GM18507 (cell line): ENCODE results near the gene CACNA1A.
"Not testable (repeated sequence)": the region's sequence is repeated elsewhere in the genome, so short reads cannot be mapped to it uniquely, and the experiment has no call there.

Experiments used
- DNase-seq: peaks from one replicate; pipeline ENCODE4 v3.0.0; 2011; ENCODE audit warnings: low read depth; ENCODE audit not compliant: insufficient read length; ENCODE audit errors: extremely low spot score
- FAIRE-seq: peaks from 2 replicates; lab custom pipeline; 2011; peaks lifted over from hg19 to GRCh38; lab: Jason Lieb, UNC

Gene CACNA1A

GRCh38 chr19:13381827-13382632, 124.2 kb downstream of the CACNA1A start:
- DNase-seq (no peak), FAIRE-seq (no peak)

DNA sequence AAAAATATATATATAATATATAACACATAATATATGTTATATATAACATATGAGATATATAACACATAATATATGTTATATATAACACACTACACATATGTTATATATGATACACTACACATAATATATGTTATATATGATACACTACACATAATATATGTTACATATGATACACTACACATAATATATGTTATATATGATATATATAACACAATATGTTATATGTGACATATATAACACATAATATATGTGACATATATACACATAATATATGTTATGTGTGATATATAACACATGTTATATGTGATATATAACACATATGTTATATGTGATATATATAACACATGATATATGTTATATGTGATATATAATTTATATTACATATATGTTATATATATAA, 129.7 kb downstream of the CACNA1A start:
- FAIRE-seq (no peak), DNase-seq (no peak)

GRCh38 chr19:13373599-13373998, 132.7 kb downstream of the CACNA1A start:
- DNase-seq: no peak
- FAIRE-seq: no peak

DNA sequence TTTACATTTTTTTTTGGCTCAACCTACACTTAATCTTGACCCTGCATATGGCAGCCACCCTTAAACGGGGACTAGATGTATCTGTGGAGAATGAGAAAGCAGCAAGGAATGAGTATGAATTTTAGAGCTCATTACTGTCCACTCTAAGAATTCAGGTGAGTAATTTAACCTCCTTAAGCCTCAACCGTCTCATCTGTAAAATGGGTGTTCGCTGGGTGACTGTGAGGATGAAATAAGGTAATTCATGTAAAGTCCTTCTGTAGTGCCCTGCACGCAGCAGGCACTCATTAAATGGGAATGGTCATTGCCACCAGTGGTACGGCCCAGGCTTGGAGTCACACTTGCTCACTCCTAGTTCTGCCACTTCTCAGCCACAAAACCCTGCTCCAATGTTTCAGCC, 135.3 kb downstream of the CACNA1A start:
- DNase-seq (no peak), FAIRE-seq (no peak)

GRCh38 chr19:13366529-13367143, 139.6 kb downstream of the CACNA1A start:
- DNase-seq: peak; percentile 11
- FAIRE-seq: peak; percentile 80

DNA sequence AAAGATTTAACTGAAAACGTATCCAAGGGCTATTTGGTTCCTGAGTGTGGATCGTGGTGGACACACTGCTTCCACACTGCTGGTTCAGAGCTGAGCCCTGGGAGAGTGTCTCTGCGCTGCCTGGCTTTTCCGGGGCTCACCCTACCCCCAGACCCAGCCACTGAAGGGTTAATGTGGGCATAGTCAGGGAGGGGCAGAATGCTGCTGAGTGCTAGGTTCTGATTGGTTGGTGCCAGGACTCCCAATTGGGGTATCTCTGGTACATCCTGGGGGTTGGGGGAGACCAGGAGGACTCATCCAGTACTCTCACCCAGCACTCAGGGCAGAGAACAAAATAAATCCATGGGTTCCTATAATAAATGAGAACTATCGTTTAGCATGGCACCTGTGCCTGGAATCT, 142.3 kb downstream of the CACNA1A start:
- FAIRE-seq: no peak
- DNase-seq: no peak

DNA sequence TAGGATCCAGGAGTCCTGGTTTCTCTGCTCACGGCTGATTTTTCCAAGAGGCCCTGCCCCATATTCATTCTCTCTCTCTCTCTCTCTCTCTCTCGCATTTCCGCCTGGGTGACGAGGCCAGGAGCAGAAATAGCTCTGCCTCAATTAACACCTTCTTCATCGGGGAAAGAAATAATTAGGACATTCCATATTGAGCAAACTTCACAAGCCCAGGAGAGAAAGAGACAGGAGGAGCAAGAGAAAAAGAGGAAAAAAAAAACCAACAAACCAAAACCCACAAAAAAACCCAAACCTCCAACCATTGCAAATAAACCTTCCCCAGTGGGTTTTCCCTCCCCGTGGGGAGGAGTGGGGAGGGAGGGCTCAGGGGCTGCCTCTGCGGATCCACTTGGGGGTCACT, 143.0 kb downstream of the CACNA1A start:
- no peak for FAIRE-seq
- DNase-seq: no peak

DNA sequence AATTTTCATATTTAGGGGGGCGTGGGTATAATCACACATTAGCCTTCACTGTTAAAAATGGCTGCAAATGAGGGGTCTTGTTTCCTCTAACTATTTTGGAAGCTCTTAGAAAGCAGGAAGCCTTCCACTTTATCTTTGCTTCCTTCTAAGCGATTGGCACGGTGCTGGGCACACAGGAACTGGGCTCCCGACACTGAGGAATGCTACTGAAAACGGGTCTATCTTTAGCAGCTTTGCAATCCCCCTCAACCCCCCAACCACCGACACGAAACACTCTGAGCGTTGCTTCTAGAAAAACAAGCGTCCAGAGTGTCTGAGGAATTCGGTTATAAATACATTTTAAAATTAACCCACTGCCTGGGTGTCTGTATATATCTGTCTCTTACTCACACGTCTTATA, 143.6 kb downstream of the CACNA1A start:
- DNase-seq: no peak
- no peak for FAIRE-seq

- FAIRE-seq, DNase-seq: not testable (repeated sequence)
Measured at GRCh38 chr19:13361726-13362125, 144.6 kb downstream of the CACNA1A start.

GRCh38 chr19:13356686-13357280, 149.5 kb downstream of the CACNA1A start:
- DNase-seq: no peak
- no peak for FAIRE-seq

DNA sequence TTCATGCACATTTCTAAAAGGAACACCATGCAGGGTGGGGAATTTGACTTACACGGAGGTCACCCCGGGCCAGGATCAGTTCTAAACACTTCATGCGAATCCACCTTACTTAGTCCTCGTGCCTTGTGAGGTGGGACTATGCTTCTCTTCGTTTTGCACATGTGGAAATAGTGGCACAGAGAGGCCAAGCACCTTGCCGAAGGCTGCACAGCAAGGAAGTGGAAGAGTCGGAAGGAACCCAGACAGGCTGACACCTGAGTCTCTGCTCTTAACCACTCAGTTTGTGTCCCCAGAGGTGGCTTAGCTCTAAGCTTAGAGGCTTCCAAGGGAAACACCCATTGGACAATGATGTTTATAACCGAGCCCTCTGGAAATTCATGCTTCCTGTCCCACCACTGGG, 150.1 kb downstream of the CACNA1A start:
- FAIRE-seq: no peak

DNA sequence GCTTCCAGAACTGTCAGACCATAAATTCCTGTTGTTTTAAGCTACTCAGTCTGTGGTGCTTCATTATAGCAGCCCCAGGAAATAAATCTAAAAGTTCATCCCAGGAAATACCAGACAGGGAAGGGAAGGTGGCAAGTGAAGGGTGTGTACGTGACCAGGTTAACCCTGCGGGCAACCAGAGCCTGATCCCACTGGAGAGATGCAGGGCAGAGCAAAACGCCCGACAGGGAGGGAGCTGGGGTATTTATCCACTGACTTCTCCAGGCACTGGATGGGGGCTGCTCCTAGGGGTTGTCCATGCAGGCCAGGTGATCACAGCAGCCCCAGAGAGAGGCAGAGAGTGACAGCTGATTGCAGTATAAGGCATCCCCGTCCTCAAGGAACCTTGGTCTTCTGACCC, 150.9 kb downstream of the CACNA1A start:
- no peak for FAIRE-seq

More for the DNA sequence above, 150.1 kb downstream of the CACNA1A start:
- DNase-seq: no peak

DNA sequence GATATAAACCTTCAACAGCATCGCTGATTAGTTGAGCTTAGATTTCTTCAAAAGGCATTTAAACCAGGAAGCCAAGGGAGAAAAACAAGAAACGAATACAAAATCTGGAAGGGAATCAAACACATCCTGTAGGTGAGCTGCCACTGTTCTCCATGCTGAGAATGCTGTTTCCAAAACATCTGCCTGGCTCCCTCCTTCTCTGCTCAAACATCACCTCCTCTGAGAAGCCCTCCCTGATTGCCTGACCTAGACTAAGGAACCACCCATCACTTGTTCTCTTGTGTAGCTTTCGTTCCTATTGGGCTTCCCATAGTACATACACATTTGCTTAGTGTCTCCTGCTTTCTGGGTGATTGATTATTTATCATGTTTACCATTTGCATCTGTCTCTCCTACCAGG, 152.7 kb downstream of the CACNA1A start:
- FAIRE-seq: no peak

More for the DNA sequence above, 150.9 kb downstream of the CACNA1A start:
- DNase-seq: no peak

DNA sequence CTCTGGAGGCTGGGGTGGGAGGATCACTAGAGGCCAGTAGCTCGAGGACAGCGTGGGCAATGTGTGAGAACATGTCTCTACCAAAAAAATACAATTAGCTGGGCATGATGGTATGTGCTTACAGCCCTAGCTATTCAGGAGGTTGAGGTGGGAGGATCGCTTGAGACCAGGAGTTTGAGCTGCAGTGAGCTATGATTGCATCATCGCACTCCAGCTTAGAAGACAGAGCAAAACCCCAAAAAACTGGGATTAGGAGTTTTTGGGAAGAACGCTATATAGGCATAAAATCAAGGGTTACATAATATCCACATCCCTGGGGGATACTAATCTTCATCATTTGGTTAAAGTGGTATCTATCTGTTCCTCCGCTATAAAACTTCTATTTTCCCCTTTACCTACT, 155.5 kb downstream of the CACNA1A start:
- no peak for DNase-seq
- no peak for FAIRE-seq

More for the DNA sequence above, 152.7 kb downstream of the CACNA1A start:
- no peak for DNase-seq

DNA sequence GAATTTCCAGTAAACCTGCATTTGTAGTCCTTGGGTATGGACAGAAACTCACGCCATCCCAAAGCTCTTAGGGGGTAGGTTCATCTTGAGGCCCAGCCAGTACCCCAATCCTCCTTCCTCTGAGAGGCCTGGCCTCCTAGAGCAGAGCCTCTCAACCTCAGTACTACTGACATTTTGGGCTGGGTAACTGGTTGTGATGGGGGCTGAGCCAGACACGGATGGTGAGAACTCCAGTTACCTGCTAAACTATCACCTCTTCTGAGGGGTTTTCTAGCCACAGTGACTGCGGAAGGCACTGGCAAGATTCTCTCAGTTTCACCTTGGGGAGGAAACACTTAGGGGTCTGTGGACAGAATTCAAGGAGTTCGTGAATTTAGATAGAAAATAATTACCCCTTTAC, 156.2 kb downstream of the CACNA1A start:
- no peak for FAIRE-seq
- no peak for DNase-seq

GRCh38 chr19:13347367-13347766, 158.9 kb downstream of the CACNA1A start:
- no peak for DNase-seq
- FAIRE-seq: no peak

DNA sequence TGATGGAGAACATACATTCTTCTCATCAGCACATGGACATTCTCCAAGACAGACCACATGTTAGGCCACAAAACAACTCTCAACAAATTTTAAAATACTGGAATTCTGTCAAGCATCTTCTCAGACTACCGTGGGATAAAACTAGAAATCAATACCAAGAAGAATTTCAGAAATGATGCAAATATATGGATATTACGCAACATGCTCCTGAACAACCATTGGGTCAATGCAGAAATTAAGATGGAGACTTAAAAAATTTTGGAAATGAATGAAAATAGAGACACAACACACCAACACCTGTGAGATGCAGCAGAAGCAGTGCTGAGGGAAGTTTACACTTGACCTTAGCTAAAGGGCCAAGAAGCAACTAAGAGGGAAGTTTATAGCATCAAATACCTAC, 162.8 kb downstream of the CACNA1A start:
- FAIRE-seq (no peak), DNase-seq (no peak)

DNA sequence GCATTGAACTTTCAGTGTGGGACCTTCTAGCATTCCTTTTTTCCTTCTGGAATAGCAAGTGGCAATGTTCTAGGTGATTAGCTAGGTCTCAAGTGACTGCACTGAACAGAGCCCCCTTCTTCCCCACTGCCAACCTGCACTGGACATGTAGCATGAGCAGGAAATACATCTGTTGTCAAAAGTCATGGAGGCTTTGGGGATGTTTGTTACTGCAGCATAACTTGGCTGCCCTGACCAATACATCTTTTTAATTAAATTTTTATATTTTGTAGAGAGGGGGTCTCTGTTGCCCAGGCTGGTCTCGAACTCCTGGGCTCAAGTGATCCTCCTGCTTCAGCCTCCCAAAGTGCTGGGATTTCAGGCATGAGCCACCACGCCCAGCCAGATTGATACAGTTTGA, 163.6 kb downstream of the CACNA1A start:
- FAIRE-seq (no peak), DNase-seq (no peak)

GRCh38 chr19:13339869-13340268, 166.4 kb downstream of the CACNA1A start:
- FAIRE-seq (no peak), DNase-seq (no peak)

DNA sequence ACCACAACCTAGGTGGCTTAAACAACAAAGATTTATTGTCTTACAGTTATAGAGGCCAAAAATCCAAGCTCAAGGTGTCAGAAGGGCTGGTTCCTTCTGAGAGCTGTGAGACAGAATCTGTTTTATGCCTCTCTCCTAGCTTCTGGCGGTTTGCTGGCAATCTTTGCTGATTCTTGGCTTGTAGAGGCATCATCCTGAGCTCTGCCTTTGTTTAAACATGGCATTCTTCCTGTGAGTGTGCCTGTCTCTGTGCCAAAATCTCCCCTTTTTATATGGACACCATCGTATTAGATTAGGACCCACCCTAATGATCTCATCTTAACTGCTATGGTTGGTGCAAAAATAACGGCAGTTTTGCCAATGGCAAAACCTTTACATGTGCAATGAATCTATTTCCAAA, 169.1 kb downstream of the CACNA1A start:
- DNase-seq (no peak), FAIRE-seq (no peak)
